Right lobe of liver (tissue), 4 donors: ENCODE measurements around the gene CREBBP.

Source experiments
- CTCF ChIP-seq, 4 donors: fragments of 200-600 bp in 3 of 4; fragments of 450-650 bp in 1 of 4; IDR thresholded peaks; one replicate each; pipeline versions ENCODE4 v1.5.1 to v1.8.0; 2016 to 2022; ENCODE audit warnings: antibody characterized with exemption in 4 of 4, mild to moderate bottlenecking in 2 of 4
- POLR2A ChIP-seq: fragments of 450-650 bp; IDR thresholded peaks from one replicate; pipeline ENCODE4 v1.6.1; 2017; ENCODE audit warnings: antibody characterized with exemption, mild to moderate bottlenecking
- donor health status: DM: no; HTN: no; CAD: no.
- donor health status: DM: no; HTN: no; CAD: no.
- donor health status: DM: no; HTN: yes; CAD: no.

GRCh38 chr16:3880623-3881498, at the start of gene CREBBP:
- TF ChIP-seq CTCF (IDR thresholded peaks at IDR 0.05): no peak
- TF ChIP-seq POLR2A: peak; percentile 68
